Transverse colon (tissue), 3 donors: ENCODE data around the gene PON1.

ENCODE experiments used
- CTCF ChIP-seq, 5 experiments: fragments of 200-600 bp in 3 of 5; fragments of 450-650 bp in 2 of 5; sonication (generic) in 3 of 5; IDR thresholded peaks; 1 replicate in 2 of 5; 2 replicates in 3 of 5; pipeline ENCODE4 v1.5.1; 2016 to 2017; ENCODE audit warnings: antibody characterized with exemption in 5 of 5, inconsistent platforms in 3 of 5, mild to moderate bottlenecking in 2 of 5, moderate library complexity in 1 of 5
- EP300 ChIP-seq: sonication (generic); formaldehyde crosslinking; IDR thresholded peaks from one replicate; pipeline ENCODE4 v1.6.1; 2017; ENCODE audit warnings: antibody characterized with exemption, low read depth
- POLR2A ChIP-seq: fragments of 450-650 bp; IDR thresholded peaks from one replicate; pipeline ENCODE4 v1.6.1; 2016; ENCODE audit warnings: antibody characterized with exemption, mild to moderate bottlenecking, moderate library complexity

DNA sequence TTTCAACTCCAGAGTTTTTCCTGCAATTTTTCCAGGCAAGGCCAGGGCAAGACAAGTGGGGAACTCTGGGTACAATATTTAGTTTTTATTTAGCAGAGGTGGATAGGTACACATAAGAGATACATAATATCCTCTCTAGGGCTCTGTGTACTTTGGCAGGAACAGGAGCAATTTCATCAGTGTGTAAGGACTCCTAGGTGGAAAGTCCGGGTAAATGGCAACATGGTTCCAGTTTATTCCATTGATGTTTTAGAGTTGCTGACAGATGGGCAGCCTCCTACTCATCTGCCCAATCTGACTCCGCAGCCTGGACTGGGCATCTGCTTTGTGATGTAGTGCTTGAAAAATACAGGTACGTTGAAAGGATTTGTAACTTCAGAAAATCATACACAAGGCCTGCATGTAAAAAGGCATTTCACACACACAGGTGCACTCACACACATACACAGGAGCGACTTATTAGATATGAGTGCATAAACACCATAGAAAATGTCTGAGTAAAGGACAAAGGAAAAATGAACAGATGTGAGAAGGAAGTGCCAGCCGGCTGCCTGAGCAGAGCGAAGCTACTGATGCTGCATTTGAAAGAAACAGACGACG is 5.7 kb downstream of the PON1 start:
- TF ChIP-seq CTCF (IDR thresholded peaks at IDR 0.05) (no peak), POLR2A (no peak), EP300 (no peak)
